HepG2 (cell line): Measurements from ENCODE around the gene SHLD1. TPM values are rescaled to one million over a fixed set of nuclear protein-coding genes. Genes with fewer than 3 reads are reported as not detected.

Source experiments
- ATM ChIP-seq: fragments of 450-650 bp; IDR thresholded peaks from 2 replicates; pipeline ENCODE4 v1.7.1; 2017; ENCODE audit warnings: mild to moderate bottlenecking, borderline replicate concordance
- BORCS8-MEF2B ChIP-seq: sonication (generic); formaldehyde crosslinking; IDR thresholded peaks from 2 replicates; pipeline ENCODE4 v1.8.0; 2022; ENCODE audit warnings: mild to moderate bottlenecking, missing genetic modification reagents
- CREM ChIP-seq, 2 experiments: sonication (generic) in 1 of 2; formaldehyde crosslinking in 1 of 2; IDR thresholded peaks; 2 replicates each; pipeline versions ENCODE4 v1.4.0 to v1.6.1; 2016 to 2020; ENCODE audit warnings: antibody characterized with exemption in 1 of 2, mild to moderate bottlenecking in 1 of 2, missing genetic modification reagents in 1 of 2
- POLR2G ChIP-seq: fragments of 200-400 bp; formaldehyde crosslinking; IDR thresholded peaks from 2 replicates; pipeline ENCODE4 v1.6.1; 2018; ENCODE audit warnings: mild to moderate bottlenecking, low read depth, low read length, moderate library complexity
- TOPORS ChIP-seq: sonication (generic); formaldehyde crosslinking; IDR thresholded peaks from 2 replicates; pipeline ENCODE4 v1.8.0; 2023; ENCODE audit warnings: mild to moderate bottlenecking, missing genetic modification reagents
- YY1 ChIP-seq: IDR thresholded peaks from 2 replicates; pipeline ENCODE4 v1.6.1; 2011; ENCODE audit warnings: low read length, low read depth, moderate library complexity, mild to moderate bottlenecking; ENCODE audit not compliant: insufficient read depth, insufficient replicate concordance
- ZC3H4 ChIP-seq: sonication (generic); formaldehyde crosslinking; IDR thresholded peaks from 2 replicates; pipeline ENCODE4 v1.4.0; 2020; ENCODE audit warnings: missing genetic modification reagents, borderline replicate concordance
- ZNF343 ChIP-seq: sonication (generic); formaldehyde crosslinking; IDR thresholded peaks from 2 replicates; pipeline ENCODE4 v1.4.0; 2020; ENCODE audit warnings: mild to moderate bottlenecking, missing genetic modification reagents
- ZNF589 ChIP-seq: sonication (generic); formaldehyde crosslinking; conservative IDR thresholded peaks from 2 replicates; pipeline ENCODE4 v1.8.0; 2022; ENCODE audit warnings: mild to moderate bottlenecking, moderate library complexity, missing genetic modification reagents
- ZNF737 ChIP-seq: sonication (generic); formaldehyde crosslinking; IDR thresholded peaks from 2 replicates; pipeline ENCODE4 v1.5.0; 2020; ENCODE audit warnings: missing genetic modification reagents, mild to moderate bottlenecking, borderline replicate concordance
- ZNF781 ChIP-seq: sonication (generic); formaldehyde crosslinking; IDR thresholded peaks from 2 replicates; pipeline ENCODE4 v1.5.1; 2020; ENCODE audit warnings: borderline replicate concordance, mild to moderate bottlenecking, missing genetic modification reagents; ENCODE audit errors: not compliant biosample characterization
- ZNF790 ChIP-seq: sonication (generic); formaldehyde crosslinking; IDR thresholded peaks from 2 replicates; pipeline ENCODE4 v1.8.0; 2022; ENCODE audit warnings: missing genetic modification reagents, mild to moderate bottlenecking, borderline replicate concordance
- ZSCAN30 ChIP-seq: sonication (generic); formaldehyde crosslinking; IDR thresholded peaks from 2 replicates; pipeline ENCODE4 v1.5.0; 2020; ENCODE audit warnings: mild to moderate bottlenecking, missing genetic modification reagents
- polyA plus RNA-seq, 8 experiments: library from polyadenylated mRNA; depleted of rRNA in 3 of 8; stranded (reverse) in 7 of 8; unstranded in 1 of 8; fragments of >200 nt; fragmentation: Illumina TruSeq in 4 of 8; extraction: Trizol in 4 of 8; gene quantifications; 2 replicates each; pipeline versions ENCODE4 v1.2.1 to v1.2.3, GENCODE V29; 2011 to 2016; ENCODE audit warnings: low read depth in 4 of 8, missing spikeins in 1 of 8, mixed read lengths in 1 of 8; ENCODE audit not compliant: insufficient read depth in 1 of 8
- total RNA-seq, 5 experiments: library from RNA; depleted of rRNA; stranded (reverse); fragments of >200 nt; fragmentation: Illumina TruSeq; extraction: Trizol; gene quantifications; 2 replicates each; pipeline ENCODE4 v1.2.3, GENCODE V29; 2016; ENCODE audit warnings: low read depth in 1 of 5
- TF ChIP-seq, protein P1 (sequence below): sonication (generic); formaldehyde crosslinking; IDR thresholded peaks from 2 replicates; pipeline ENCODE4 v1.5.0; 2020; ENCODE audit warnings: missing genetic modification reagents
- TF ChIP-seq, protein P2 (sequence below): sonication (generic); formaldehyde crosslinking; IDR thresholded peaks from 2 replicates; pipeline ENCODE4 v1.5.0; 2020; ENCODE audit warnings: missing genetic modification reagents
- TF ChIP-seq, protein P3 (sequence below), 2 experiments: sonication (generic) in 1 of 2; formaldehyde crosslinking in 1 of 2; IDR thresholded peaks; 2 replicates each; pipeline versions ENCODE4 v1.6.1 to v1.9.0; 2014 to 2022; ENCODE audit warnings: antibody characterized with exemption in 1 of 2, borderline replicate concordance in 1 of 2, inconsistent platforms in 1 of 2, low read depth in 1 of 2, missing genetic modification reagents in 1 of 2
- TF ChIP-seq, protein P4 (sequence below): sonication (generic); formaldehyde crosslinking; IDR thresholded peaks from 2 replicates; pipeline ENCODE4 v1.4.0; 2020; ENCODE audit warnings: mild to moderate bottlenecking, missing genetic modification reagents

The SHLD1 gene
- total and polyA plus RNA-seq, 2 of the 13 experiments (the other 11 are each of a cell fraction or from before 2014, with no cell fraction given): 8.9 to 10.0 TPM

DNA sequence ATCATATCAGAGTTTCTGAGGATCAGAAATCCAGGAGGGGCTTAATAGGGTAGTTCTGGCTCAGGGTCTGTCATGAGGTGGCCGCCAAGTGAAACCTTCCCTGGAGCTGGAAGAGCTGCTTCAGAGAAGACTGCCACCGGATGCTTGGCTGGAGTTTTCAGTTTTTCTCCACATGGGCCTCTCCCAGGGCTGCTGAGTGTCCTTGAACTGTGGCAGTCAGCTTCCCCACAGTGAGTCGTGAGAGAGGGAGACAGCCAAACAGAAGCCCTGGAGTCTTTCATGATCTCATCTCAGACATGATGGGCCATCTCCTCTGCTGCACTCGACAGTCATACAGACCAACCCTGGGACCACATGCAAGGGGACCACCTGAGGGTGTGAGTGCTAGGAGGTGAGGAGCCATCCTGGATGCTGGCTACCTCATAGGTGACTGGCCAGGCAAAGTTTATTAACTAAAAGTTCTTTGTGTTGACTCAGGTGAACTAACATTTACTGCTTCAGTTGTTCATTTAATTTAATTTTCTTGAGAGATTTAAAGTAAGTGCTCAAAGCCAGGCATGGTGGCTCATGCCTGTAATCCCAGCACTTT is 71.5 kb downstream of the SHLD1 start (continued):
- TF ChIP-seq, protein P1, sequence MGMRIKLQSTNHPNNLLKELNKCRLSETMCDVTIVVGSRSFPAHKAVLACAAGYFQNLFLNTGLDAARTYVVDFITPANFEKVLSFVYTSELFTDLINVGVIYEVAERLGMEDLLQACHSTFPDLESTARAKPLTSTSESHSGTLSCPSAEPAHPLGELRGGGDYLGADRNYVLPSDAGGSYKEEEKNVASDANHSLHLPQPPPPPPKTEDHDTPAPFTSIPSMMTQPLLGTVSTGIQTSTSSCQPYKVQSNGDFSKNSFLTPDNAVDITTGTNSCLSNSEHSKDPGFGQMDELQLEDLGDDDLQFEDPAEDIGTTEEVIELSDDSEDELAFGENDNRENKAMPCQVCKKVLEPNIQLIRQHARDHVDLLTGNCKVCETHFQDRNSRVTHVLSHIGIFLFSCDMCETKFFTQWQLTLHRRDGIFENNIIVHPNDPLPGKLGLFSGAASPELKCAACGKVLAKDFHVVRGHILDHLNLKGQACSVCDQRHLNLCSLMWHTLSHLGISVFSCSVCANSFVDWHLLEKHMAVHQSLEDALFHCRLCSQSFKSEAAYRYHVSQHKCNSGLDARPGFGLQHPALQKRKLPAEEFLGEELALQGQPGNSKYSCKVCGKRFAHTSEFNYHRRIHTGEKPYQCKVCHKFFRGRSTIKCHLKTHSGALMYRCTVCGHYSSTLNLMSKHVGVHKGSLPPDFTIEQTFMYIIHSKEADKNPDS (CRISPR knock-in tag): no peak
- TF ChIP-seq, protein P2, sequence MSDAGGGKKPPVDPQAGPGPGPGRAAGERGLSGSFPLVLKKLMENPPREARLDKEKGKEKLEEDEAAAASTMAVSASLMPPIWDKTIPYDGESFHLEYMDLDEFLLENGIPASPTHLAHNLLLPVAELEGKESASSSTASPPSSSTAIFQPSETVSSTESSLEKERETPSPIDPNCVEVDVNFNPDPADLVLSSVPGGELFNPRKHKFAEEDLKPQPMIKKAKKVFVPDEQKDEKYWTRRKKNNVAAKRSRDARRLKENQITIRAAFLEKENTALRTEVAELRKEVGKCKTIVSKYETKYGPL (CRISPR knock-in tag): no peak; the same call in 1 of the 2 replicates
- TF ChIP-seq TOPORS (CRISPR knock-in tag) (no peak), ATM (no peak), CREM (IDR thresholded peaks at IDR 0.05) (peak; percentile 54; the same call in 1 of the 2 replicates), CREM (CRISPR knock-in tag; IDR thresholded peaks at IDR 0.05) (no peak), POLR2G (peak; percentile 75), BORCS8-MEF2B (CRISPR knock-in tag) (peak; percentile 38; the same call in 1 of the 2 replicates), YY1 (no peak), ZNF589 (CRISPR knock-in tag) (no peak), ZNF790 (CRISPR knock-in tag) (no peak), ZNF781 (no peak), ZSCAN30 (CRISPR knock-in tag) (no peak), ZNF343 (CRISPR knock-in tag) (peak; percentile 91; the same call in 1 of the 2 replicates), ZNF737 (CRISPR knock-in tag) (peak; percentile 80; the same call in 1 of the 2 replicates), ZC3H4 (CRISPR knock-in tag) (peak; percentile 83; the same call in 1 of the 2 replicates)
- TF ChIP-seq, protein P3, sequence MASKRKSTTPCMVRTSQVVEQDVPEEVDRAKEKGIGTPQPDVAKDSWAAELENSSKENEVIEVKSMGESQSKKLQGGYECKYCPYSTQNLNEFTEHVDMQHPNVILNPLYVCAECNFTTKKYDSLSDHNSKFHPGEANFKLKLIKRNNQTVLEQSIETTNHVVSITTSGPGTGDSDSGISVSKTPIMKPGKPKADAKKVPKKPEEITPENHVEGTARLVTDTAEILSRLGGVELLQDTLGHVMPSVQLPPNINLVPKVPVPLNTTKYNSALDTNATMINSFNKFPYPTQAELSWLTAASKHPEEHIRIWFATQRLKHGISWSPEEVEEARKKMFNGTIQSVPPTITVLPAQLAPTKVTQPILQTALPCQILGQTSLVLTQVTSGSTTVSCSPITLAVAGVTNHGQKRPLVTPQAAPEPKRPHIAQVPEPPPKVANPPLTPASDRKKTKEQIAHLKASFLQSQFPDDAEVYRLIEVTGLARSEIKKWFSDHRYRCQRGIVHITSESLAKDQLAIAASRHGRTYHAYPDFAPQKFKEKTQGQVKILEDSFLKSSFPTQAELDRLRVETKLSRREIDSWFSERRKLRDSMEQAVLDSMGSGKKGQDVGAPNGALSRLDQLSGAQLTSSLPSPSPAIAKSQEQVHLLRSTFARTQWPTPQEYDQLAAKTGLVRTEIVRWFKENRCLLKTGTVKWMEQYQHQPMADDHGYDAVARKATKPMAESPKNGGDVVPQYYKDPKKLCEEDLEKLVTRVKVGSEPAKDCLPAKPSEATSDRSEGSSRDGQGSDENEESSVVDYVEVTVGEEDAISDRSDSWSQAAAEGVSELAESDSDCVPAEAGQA (IDR thresholded peaks at IDR 0.05; ENCODE audit: low read depth): no peak
- TF ChIP-seq, protein P3 (CRISPR knock-in tag; IDR thresholded peaks at IDR 0.05; ENCODE audit: borderline replicate concordance): peak; percentile 29; the same call in 1 of the 2 replicates
- TF ChIP-seq, protein P4, sequence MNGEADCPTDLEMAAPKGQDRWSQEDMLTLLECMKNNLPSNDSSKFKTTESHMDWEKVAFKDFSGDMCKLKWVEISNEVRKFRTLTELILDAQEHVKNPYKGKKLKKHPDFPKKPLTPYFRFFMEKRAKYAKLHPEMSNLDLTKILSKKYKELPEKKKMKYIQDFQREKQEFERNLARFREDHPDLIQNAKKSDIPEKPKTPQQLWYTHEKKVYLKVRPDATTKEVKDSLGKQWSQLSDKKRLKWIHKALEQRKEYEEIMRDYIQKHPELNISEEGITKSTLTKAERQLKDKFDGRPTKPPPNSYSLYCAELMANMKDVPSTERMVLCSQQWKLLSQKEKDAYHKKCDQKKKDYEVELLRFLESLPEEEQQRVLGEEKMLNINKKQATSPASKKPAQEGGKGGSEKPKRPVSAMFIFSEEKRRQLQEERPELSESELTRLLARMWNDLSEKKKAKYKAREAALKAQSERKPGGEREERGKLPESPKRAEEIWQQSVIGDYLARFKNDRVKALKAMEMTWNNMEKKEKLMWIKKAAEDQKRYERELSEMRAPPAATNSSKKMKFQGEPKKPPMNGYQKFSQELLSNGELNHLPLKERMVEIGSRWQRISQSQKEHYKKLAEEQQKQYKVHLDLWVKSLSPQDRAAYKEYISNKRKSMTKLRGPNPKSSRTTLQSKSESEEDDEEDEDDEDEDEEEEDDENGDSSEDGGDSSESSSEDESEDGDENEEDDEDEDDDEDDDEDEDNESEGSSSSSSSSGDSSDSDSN (CRISPR knock-in tag): peak; percentile 79
